ENCODE data around the gene GNL1.
"Not testable (repeated sequence)": the region's sequence is repeated elsewhere in the genome, so short reads cannot be mapped to it uniquely, and the experiment has no call there.

GNL1 gene, protein sequence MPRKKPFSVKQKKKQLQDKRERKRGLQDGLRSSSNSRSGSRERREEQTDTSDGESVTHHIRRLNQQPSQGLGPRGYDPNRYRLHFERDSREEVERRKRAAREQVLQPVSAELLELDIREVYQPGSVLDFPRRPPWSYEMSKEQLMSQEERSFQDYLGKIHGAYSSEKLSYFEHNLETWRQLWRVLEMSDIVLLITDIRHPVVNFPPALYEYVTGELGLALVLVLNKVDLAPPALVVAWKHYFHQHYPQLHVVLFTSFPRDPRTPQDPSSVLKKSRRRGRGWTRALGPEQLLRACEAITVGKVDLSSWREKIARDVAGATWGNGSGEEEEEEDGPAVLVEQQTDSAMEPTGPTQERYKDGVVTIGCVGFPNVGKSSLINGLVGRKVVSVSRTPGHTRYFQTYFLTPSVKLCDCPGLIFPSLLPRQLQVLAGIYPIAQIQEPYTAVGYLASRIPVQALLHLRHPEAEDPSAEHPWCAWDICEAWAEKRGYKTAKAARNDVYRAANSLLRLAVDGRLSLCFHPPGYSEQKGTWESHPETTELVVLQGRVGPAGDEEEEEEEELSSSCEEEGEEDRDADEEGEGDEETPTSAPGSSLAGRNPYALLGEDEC

DNA sequence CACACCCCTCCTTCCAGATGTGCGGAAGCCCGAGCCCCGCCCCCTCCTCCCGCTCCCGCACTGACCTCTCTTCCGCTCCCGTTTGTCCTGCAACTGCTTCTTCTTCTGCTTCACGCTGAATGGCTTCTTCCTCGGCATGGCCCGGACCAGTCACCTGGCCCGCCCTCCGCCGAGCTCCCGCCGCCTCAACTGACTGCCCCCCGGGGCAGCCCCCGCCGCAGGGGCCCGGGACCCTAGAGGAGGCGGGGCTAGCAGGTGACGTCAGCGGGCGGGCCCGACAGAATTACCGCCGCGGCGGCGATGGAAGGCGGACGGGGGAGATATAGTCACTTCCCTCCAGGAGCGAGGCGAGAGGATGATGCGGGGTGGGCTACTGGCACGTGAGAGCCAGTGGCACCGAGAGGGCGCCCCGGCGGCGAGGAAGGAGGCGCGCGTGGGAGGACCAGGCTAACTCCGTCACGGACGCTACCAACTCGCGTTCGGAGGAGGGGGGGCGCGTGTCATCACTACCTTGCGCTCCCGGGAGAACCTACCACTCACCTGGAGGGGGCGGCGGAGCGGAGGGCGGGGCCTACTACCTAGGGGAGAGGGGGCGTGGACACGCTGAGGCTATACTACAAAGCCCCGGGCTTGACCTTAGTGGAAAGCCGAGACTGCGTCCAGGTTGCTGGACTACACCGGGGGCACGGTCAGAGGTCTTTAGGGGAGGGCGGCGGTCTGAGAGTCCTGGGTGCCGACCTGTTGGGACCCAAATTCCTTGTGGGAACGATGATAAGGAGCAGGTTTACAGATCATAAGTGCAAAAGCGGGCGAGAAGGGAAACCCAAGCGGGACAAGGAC, at the start of gene GNL1:
GNL1 (minus strand) TSS at position 424 of the 840 bp plus-strand sequence; CDS start at position 138, 286 bp downstream.
- peaks cover 5% of the 10 kb centered on the region for H3K4me1 ChIP-seq (ENCODE audit: control insufficient read depth, low read depth, low read length)
- H3K9ac ChIP-seq (ENCODE audit: low read length): peak within 1 kb of the TSS; percentile 83
- peak within 1 kb of the TSS; percentile 79 for H3K27ac ChIP-seq (ENCODE audit: low read length)
- H3K36me3 ChIP-seq (ENCODE audit: control insufficient read depth, low read depth, low read length): peaks cover 24% of the 10 kb centered on the region
- H3K9me3 ChIP-seq (ENCODE audit: control insufficient read depth, low read depth, low read length): no peaks in the 10 kb centered on the region
- peak within 1 kb of the TSS; percentile 81 for H3K4me3 ChIP-seq (ENCODE audit: low read length)
- H3K27me3 ChIP-seq (ENCODE audit: control insufficient read depth, insufficient read depth, low read length): no peaks in the 10 kb centered on the region

DNA sequence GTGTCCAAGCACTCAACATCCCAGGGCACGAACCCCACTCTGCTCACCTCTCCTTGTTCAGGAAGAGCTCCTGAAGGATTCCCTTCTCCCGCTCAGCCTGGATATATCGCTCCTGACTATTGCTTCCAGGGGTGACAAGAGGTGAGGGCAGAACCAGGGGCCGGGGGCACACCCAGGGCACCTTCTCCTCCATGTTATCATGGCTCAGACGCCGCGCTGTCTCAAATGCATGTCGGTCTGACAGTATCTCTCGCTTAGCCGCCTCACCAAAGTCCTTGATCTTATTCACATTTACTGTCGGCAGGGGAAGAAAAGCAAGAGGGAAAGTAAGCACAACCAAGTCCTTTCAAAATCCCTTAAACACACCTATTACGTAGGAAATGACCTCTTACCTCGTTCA, 47.7 kb upstream of the GNL1 start:
- H3K4me1 ChIP-seq (ENCODE audit: control insufficient read depth, low read depth, low read length): no peaks in the 10 kb centered on the region
- H3K9ac ChIP-seq (ENCODE audit: low read length): no peak overlapping the region
- H3K36me3 ChIP-seq (ENCODE audit: control insufficient read depth, low read depth, low read length): peaks cover 85% of the 10 kb centered on the region
- H3K4me3 ChIP-seq (ENCODE audit: low read length): no peak overlapping the region
- H3K27me3 ChIP-seq (ENCODE audit: control insufficient read depth, insufficient read depth, low read length): no peaks in the 10 kb centered on the region
- H3K9me3 ChIP-seq (ENCODE audit: control insufficient read depth, low read depth, low read length): no peaks in the 10 kb centered on the region
- H3K27ac ChIP-seq (ENCODE audit: low read length): no peak overlapping the region

DNA sequence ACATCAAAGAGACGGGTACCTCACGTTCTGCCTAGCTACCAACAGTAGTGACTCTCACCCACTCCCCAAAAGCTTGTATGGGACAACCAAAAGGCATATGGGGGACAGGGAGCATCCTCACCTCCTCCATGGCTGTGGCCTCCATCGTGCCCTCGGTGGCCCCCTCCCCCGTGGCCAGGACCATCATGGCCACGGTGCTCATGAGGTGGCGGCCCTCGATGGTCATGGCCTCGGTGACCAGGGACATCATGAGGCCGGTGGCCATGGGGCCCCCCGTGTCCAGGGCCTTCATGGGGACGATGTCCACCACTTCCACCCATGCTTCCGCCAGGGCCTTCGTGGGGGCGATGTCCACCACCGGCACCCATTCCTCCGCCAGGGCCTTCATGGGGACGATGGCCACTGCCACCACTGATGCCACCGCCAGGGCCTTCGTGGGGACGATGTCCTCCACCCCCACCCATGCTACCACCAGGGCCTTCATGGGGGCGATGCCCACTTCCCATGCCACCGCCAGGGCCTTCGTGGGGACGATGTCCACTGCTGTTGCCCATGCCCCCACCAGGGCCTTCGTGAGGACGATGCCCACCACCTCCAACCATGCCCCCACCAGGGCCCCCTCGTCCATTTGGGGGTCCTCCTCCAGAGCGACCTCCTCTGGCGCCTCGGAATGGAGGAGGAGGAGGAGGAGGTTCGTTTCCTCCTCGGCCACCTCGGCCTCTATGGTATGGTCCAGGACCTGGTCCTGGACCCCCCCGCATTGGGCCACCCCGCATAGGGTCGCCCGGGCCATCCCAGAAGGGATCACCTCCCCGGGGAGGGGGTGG, 45.7 kb upstream of the GNL1 start:
- Histone ChIP-seq H3K27ac (ENCODE audit: low read length) (no peak overlapping the region), H3K9ac (ENCODE audit: low read length) (no peak overlapping the region), H3K4me1 (ENCODE audit: control insufficient read depth, low read depth, low read length) (no peaks in the 10 kb centered on the region)

DNA sequence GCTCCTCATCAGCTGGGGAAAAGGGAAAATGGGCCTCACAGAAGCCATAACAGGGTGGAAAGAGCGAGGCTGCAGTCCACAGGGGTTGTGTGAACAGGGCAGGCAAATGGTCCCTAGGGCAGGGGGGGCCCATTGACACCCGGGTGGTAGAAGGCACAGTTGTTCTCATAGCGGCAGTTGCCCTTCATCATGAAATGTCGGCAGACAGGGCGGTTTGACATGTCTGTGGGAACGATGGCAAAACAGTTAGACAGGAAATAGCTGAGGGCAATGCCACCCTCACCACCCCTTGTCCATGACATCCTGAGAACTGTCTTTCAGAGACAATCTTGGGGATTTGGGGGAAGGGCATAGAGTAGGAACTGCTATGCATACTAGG, 45.1 kb upstream of the GNL1 start:
- H3K27ac ChIP-seq (ENCODE audit: low read length): no peak overlapping the region
- no peak overlapping the region for H3K9ac ChIP-seq (ENCODE audit: low read length)
- H3K9me3 ChIP-seq (ENCODE audit: control insufficient read depth, low read depth, low read length): no peaks in the 10 kb centered on the region
- H3K4me1 ChIP-seq (ENCODE audit: control insufficient read depth, low read depth, low read length): no peaks in the 10 kb centered on the region
- H3K27me3 ChIP-seq (ENCODE audit: control insufficient read depth, insufficient read depth, low read length): no peaks in the 10 kb centered on the region
- H3K36me3 ChIP-seq (ENCODE audit: control insufficient read depth, low read depth, low read length): peaks cover 60% of the 10 kb centered on the region
- no peak overlapping the region for H3K4me3 ChIP-seq (ENCODE audit: low read length)

More for the DNA sequence above, 45.7 kb upstream of the GNL1 start:
- H3K4me3 ChIP-seq (ENCODE audit: low read length): no peak overlapping the region
- H3K27me3 ChIP-seq (ENCODE audit: control insufficient read depth, insufficient read depth, low read length): no peaks in the 10 kb centered on the region
- H3K9me3 ChIP-seq (ENCODE audit: control insufficient read depth, low read depth, low read length): no peaks in the 10 kb centered on the region
- peaks cover 66% of the 10 kb centered on the region for H3K36me3 ChIP-seq (ENCODE audit: control insufficient read depth, low read depth, low read length)

DNA sequence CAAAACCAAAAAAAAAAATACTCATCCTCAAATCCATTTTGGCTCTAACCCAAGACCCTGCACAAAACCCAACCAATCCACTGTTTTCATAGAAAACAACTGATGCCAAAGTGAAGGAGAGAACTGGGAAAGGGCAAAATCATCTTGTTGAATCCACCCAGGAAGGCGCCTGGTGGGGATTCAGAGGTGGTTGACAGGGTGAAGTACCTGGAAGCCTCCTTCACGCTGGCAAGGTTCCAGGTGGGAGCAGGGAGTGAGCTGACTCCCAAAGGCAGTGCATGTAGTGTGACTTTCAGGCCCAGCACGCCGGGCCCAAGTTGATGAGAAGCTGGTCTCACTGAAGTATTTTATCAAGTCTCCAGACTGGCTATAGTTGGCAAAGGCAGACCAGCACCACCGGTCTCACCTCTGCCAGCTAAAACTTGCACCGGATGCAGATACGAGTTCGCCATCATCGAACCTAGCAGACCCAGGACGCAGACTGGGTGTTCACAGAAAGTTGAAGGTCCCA, 44.2 kb upstream of the GNL1 start:
- no peak overlapping the region for H3K27ac ChIP-seq (ENCODE audit: low read length)
- no peaks in the 10 kb centered on the region for H3K27me3 ChIP-seq (ENCODE audit: control insufficient read depth, insufficient read depth, low read length)
- H3K9me3 ChIP-seq (ENCODE audit: control insufficient read depth, low read depth, low read length): no peaks in the 10 kb centered on the region
- H3K9ac ChIP-seq (ENCODE audit: low read length): no peak overlapping the region
- peaks cover 53% of the 10 kb centered on the region for H3K36me3 ChIP-seq (ENCODE audit: control insufficient read depth, low read depth, low read length)
- H3K4me3 ChIP-seq (ENCODE audit: low read length): no peak overlapping the region
- H3K4me1 ChIP-seq (ENCODE audit: control insufficient read depth, low read depth, low read length): no peaks in the 10 kb centered on the region

DNA sequence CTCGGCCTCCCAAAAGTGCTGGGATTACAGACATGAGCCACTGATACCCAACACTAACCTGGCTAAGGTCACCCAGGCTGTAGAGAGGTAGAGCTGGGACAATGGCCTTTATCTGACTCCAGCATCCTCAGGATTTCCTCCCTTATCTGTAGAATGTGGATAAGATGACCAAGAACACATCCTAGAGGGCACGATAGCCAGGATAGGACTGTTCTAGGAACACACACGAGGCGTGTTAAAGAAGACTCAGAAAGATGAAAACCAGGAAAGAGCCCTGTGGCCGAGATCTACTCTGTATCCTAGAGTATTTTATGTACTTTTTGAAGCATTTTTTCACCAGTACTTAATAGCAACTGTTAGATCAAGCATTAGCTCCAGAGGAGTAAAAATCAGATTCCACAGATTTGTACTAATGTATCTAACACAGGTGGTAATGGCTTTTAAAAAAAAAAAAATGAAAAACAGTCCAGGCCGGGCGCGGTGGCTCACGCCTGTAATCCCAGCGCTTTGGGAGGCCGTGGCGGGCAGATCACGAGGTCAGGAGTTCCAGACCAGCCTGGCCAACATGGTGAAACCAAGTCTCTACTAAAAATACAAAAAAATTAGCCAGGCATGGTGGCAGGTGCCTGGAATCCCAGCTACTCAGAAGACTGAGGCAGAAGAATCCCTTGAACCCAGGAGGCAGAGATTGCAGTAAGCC, 43.5 kb upstream of the GNL1 start:
- Histone ChIP-seq H3K4me3 (ENCODE audit: low read length) (no peak overlapping the region), H3K4me1 (ENCODE audit: control insufficient read depth, low read depth, low read length) (no peaks in the 10 kb centered on the region), H3K27me3 (ENCODE audit: control insufficient read depth, insufficient read depth, low read length) (no peaks in the 10 kb centered on the region), H3K9ac (ENCODE audit: low read length) (no peak overlapping the region), H3K36me3 (ENCODE audit: control insufficient read depth, low read depth, low read length) (peaks cover 50% of the 10 kb centered on the region), H3K27ac (ENCODE audit: low read length) (no peak overlapping the region), H3K9me3 (ENCODE audit: control insufficient read depth, low read depth, low read length) (no peaks in the 10 kb centered on the region)

DNA sequence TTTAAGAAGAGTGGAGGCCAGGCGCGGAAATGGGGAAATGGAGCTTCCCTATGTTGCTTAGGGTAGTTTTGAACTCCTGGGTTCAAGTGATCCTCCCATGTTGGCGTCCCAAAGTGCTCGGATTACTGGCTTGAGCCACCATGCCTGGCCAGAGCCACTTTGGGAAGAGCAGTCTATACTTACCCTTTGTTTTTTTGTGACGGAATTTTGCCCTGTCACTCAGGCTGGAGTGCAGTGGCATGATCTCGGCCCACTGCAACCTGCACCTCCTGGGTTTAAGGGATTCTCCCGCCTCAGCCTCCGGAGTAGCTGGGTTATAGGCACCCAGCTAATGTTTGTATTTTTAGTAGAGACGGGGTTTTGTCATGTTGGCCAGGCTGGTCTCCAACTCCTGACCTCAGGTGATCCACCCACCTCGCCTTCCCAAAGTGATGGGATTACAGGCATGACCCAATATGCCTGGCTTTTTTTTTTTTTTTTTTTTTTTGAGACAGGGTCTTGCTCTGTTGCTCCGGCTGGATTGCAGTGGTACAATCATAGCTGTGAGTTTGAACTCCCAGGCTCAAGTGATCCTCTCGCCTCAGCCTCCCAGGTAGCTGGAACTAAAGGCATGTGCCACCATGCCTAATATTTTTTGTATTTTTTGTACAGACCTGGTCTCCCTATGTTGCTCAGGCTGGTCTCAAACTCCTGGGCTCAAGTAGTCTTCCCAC, 42.8 kb upstream of the GNL1 start:
- Histone ChIP-seq H3K9me3 (ENCODE audit: control insufficient read depth, low read depth, low read length) (no peaks in the 10 kb centered on the region), H3K4me3 (ENCODE audit: low read length) (no peak overlapping the region), H3K27me3 (ENCODE audit: control insufficient read depth, insufficient read depth, low read length) (no peaks in the 10 kb centered on the region), H3K4me1 (ENCODE audit: control insufficient read depth, low read depth, low read length) (no peaks in the 10 kb centered on the region), H3K9ac (ENCODE audit: low read length) (no peak overlapping the region), H3K36me3 (ENCODE audit: control insufficient read depth, low read depth, low read length) (peaks cover 50% of the 10 kb centered on the region), H3K27ac (ENCODE audit: low read length) (no peak overlapping the region)

DNA sequence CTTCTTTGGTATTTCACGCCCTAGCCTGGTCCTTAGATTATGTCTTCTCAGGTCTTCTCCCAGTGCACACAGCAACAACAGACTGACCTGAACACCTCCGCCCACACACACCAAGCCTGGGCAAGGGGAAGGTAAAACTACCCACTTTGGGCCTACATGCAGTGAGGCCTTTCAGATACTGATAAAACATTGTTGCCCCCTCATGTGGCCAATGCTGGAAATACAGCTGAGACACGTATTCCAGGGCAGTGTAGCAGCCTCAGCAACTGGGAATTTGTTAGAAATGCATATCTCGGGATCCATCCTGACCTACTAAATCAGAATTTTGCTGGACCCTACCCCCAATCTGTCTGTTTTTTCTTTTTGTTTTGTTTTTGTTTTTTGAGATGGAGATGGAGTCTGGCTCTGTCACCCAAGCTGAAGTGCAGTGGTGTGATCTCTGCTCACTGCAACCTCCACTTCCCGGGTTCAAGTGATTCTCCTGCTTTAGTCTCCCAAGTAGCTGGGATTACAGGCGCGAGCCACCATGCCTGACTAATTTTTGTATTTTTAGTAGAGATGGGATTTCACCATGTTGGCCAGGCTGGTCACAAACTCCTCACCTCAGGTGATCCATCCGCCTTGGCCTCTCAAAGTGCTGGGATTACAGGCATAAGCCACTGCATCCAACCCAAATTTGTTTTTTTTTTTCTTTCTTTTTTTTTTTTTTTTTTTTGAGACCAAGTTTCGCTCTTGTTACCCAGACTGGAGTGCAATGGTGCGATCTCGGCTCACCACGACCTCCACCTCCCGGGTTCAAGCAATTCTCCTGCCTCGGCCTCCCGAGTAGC, 41.2 kb upstream of the GNL1 start:
- not testable (repeated sequence) for H3K9ac ChIP-seq (ENCODE audit: low read length); H3K4me1 ChIP-seq (ENCODE audit: control insufficient read depth, low read depth, low read length); H3K27ac ChIP-seq (ENCODE audit: low read length); H3K4me3 ChIP-seq (ENCODE audit: low read length); H3K27me3 ChIP-seq (ENCODE audit: control insufficient read depth, insufficient read depth, low read length); H3K9me3 ChIP-seq (ENCODE audit: control insufficient read depth, low read depth, low read length)
- peaks cover 43% of the 10 kb centered on the region for H3K36me3 ChIP-seq (ENCODE audit: control insufficient read depth, low read depth, low read length)

DNA sequence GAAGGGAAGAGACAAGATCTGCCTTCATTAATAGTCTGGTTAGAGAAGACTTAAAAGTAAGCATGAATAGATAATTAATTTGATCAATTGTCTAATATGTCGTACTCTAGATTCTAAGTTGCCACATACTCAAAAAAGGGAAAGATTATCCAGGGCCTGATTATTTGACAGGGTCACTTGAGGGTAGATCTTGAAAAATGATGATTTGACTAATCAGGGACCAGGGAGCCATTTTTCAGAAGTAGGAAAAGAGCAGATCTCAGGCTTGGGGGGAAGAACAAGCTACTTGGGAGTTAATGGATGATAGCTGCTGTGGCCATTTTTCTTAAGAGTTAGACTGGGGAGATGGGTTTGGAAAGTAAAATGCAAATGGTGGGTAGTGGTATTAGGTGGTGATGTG, 36.0 kb upstream of the GNL1 start:
- no peak overlapping the region for H3K27ac ChIP-seq (ENCODE audit: low read length)
- H3K4me3 ChIP-seq (ENCODE audit: low read length): no peak overlapping the region
- peaks cover 66% of the 10 kb centered on the region for H3K36me3 ChIP-seq (ENCODE audit: control insufficient read depth, low read depth, low read length)
- no peaks in the 10 kb centered on the region for H3K27me3 ChIP-seq (ENCODE audit: control insufficient read depth, insufficient read depth, low read length)
- H3K4me1 ChIP-seq (ENCODE audit: control insufficient read depth, low read depth, low read length): no peaks in the 10 kb centered on the region
- H3K9ac ChIP-seq (ENCODE audit: low read length): no peak overlapping the region
- no peaks in the 10 kb centered on the region for H3K9me3 ChIP-seq (ENCODE audit: control insufficient read depth, low read depth, low read length)
